ENCODE data around the gene SLC16A8.
"Not testable (repeated sequence)": the region's sequence is repeated elsewhere in the genome, so short reads cannot be mapped to it uniquely, and the experiment has no call there.

The SLC16A8 gene, protein sequence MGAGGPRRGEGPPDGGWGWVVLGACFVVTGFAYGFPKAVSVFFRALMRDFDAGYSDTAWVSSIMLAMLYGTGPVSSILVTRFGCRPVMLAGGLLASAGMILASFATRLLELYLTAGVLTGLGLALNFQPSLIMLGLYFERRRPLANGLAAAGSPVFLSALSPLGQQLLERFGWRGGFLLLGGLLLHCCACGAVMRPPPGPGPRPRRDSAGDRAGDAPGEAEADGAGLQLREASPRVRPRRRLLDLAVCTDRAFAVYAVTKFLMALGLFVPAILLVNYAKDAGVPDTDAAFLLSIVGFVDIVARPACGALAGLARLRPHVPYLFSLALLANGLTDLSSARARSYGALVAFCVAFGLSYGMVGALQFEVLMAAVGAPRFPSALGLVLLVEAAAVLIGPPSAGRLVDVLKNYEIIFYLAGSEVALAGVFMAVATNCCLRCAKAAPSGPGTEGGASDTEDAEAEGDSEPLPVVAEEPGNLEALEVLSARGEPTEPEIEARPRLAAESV

GRCh38 chr22:38083931-38084631, at the start of gene SLC16A8:
TSS of gene SLC16A8 (minus strand) at chr22:38084184. CDS start at chr22:38082873, 1,311 bp downstream.
- DNase-seq (ENCODE audit: low read depth in 2 of 2): no peak

DNA sequence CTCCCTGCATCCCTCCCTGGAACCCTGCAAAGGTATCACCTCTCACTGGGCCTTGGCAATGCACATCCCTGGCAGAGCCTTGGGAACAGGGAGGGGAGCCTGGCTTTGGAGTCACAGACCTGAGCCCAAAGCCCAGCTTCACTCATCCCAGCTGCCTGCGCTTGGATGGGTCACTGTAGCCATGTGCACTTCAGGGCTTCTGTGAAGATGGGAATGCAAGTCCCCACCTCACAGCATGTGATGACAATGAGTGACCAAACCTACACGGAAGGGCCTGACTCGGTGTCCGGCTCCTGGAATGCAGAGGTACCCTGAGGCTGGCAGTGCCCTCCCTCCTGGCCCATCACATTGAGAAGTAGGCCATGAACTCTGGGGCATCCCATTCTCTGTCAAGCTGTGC, 49.3 kb upstream of the SLC16A8 start:
- no peak for DNase-seq (ENCODE audit: low read depth in 2 of 2)

GRCh38 chr22:38132794-38133193, 48.8 kb upstream of the SLC16A8 start:
- DNase-seq (ENCODE audit: low read depth in 2 of 2): no peak

DNA sequence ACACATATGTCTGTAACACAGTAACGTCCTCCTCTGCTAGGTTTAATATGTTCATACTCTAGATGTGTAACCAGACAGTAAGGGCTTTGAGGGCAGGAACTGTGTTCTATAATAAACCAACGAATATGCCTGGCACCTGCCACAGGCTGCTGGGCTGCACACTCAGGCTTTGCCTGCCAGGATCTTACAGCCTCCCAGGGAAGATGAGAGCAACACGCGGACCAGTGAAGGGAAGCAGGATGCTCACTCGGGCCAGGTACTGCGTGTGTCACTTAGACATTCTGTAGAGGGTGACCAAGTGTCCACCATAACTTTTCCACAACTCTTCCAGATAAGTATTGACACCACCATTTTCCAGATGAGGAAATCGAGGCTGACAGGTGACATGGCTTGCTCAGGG, 48.2 kb upstream of the SLC16A8 start:
- DNase-seq (ENCODE audit: low read depth in 2 of 2): no peak

- DNase-seq (ENCODE audit: low read depth in 2 of 2): no peak
Observed at GRCh38 chr22:38131399-38131798, 47.4 kb upstream of the SLC16A8 start.

DNA sequence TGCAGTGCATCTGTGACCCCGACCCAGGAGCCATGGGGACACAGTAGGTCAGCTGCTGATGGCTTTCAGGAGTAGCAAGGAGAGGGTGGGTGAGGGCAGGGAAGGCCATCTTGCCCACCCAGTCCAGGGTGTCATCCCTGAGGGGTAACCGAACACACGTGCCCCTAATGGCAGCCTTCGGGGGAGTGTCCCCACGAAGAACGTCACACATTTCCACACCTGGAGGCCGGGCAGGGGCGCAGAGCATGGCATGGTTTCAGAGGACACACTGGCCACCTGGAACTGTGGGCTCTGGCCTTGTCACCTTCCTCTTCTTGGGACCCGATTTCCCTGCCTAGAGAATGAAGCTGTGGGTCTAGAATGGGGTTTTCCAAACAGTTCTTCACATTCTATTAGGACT, 45.9 kb upstream of the SLC16A8 start:
- DNase-seq (ENCODE audit: low read depth in 2 of 2): no peak

DNA sequence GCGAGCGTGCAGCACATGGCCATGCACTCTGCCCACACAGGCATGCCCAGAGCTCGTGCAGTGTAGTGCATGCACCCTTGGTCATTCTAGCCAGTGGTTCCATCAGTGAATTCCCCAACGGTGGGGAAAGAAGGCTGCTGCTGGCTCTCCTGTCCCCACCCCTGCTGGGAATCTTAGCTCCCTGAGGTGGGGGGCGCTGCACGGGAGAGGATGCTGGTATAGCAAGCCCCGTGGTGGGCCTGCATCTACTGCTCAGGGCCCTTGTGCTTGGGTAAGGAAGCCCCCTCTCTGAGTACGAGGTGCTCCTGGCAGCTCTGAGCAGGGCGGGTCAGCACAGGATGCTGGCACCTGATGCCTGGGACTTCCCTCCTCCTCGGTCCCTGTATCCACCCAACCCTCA, 45.0 kb upstream of the SLC16A8 start:
- no peak for DNase-seq (ENCODE audit: low read depth in 2 of 2)

- DNase-seq (ENCODE audit: low read depth in 2 of 2): no peak
Observed at GRCh38 chr22:38127869-38128268, 43.9 kb upstream of the SLC16A8 start.

GRCh38 chr22:38126928-38127668, 43.1 kb upstream of the SLC16A8 start:
- no peak for DNase-seq (ENCODE audit: low read depth in 2 of 2)

DNA sequence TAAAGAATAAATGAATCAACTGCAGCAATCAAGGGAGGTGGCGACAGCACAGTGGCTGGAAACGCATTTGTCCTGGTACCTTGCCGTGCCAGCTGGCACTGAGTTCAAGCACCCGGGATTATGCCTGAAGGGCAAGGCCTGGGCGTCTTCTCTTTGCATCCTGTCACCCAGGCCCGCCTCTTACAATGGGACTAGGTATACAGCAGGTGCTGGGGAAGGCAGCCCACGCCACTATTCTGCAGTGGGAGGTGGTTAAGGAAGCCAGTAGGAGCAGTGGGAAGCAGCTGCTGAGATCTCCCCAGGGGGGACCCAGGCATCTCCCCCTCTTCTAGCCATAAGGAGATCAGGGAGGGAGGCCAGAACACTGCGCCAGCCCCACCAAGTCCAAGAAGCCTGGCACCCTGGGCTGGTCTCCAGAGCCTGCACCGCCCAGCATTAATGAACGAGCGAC, 41.8 kb upstream of the SLC16A8 start:
- no peak for DNase-seq (ENCODE audit: low read depth in 2 of 2)

- DNase-seq (ENCODE audit: low read depth in 2 of 2): no peak
Observed at GRCh38 chr22:38125038-38125610, 41.1 kb upstream of the SLC16A8 start.

DNA sequence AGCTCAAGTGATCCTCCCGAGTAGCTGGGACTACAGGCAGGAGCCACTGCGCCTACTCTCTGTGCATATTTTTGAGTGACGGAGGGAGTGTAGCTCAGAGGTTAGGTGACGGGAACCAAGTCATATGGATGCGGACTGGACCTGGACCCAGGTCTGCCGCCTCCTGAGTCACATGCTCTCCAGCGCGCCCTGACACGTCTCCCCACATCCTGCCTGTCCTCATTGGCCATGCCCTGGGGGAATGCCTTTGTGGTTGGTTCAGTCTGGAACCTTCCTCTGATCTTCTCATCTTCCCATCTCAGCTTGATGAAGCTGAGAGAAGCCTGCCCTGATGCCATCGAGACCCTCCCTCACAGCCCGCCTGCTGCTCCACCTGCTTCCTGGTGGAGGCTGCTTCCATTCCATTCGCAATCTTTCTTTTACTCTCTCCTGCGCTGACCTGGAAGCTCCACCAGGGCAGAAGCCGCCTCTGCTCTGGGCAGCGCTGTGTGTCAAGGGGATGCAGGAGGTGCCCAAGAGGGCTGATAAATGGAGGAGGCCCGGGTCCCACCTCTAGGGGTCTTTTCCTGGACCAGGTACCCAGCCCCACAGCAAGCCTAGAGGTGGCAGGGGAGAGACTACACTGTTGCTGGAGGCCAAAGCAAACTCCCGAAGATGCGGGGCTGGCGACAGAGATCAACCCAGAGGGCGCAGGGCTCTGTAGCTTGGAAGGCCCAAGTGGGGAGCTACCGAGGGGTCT, 40.4 kb upstream of the SLC16A8 start:
- no peak for DNase-seq (ENCODE audit: low read depth in 2 of 2)

DNA sequence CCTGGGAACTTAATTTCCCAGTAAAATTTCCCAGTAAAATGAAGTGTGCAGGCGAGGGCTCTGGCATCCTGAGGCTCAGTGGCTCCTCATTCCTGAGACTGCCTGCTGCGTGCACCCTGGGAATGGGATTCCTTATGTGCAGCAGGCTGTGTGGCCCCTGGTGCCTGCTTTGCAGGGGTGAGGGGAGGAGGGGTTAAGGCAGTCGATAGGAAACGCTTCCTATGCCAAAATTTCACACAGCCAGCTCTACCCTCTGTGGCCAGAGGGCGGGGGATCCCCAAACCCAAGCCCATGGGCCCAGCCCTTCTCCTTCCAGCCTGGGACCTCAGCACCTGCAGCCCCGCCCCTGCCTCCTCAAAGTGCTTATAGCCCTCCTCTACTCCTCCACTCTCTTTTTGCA, 38.6 kb upstream of the SLC16A8 start:
- DNase-seq (ENCODE audit: low read depth in 2 of 2): no peak

DNA sequence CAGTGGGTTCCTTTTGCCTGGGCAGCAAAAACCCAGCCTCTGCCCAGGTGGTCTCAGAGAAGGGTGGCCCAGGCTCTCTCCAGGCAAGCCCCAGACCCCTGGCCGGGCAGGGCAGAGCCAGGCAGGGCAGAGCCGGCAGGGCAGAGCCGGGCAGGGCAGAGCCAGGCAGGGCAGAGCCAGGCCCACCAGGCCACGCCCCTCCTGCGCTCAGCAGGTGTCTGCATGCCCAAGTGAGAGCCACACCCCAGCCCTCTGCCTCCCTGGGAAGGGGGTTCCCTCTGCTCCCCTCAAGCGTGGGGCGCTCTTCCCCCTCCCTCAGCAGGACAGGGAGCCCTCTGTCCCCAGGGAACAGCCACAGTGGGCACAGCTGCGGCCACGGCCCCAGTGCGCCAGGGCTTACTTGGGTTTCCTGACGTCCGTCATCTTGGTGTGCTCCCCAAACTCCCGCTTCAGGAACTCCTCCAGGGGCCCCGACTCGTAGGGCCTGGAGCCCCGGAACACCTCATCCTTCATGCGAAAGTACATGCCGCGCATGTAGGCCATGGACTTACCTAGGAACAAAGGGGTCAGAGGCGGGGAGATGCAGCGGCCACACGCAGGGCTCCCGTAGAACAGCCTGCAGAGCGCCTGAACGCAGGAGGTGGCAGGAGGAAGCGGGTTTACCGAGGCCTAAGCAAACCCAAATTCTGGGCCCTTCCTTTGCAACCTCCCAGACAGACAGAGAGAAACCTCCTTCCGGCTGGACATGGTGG, 36.6 kb upstream of the SLC16A8 start:
- no peak for DNase-seq (ENCODE audit: low read depth in 2 of 2)

DNA sequence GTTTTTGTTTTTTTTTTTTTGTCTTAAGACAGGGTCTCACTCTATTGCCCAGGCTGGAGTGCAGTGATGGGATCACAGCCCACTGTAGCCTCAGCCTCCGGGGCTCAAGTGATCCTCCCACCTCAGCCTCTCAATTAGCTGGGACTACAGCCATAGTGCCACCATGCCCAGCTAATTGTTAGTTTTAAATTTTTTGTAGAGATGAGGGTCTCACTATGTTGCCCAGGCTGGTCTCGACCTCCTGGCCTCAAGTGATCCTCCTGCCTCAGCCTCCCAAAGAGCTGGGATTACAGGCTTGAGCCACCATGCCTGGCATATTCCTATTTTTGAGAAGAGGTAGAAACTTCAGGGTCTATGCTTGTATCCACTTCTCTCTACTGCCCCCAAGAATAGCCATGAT, 34.8 kb upstream of the SLC16A8 start:
- DNase-seq (ENCODE audit: low read depth in 2 of 2): not testable (repeated sequence)

- DNase-seq (ENCODE audit: low read depth in 2 of 2): no peak
Observed at GRCh38 chr22:38118182-38118581, 34.2 kb upstream of the SLC16A8 start.

- not testable (repeated sequence) for DNase-seq (ENCODE audit: low read depth in 2 of 2)
Observed at GRCh38 chr22:38117556-38117955, 33.6 kb upstream of the SLC16A8 start.

GRCh38 chr22:38115423-38116205, 31.6 kb upstream of the SLC16A8 start:
- DNase-seq (ENCODE audit: low read depth in 2 of 2): no peak

All from fibroblast of skin of left quadriceps (primary cell).